IMR-90 (cell line): ENCODE results near the gene TFAP2C.

Experiments
- BHLHE40 ChIP-seq: fragments of 150-350 bp; IDR thresholded peaks from 2 replicates; pipeline ENCODE4 v1.6.1; 2016; ENCODE audit warnings: mild to moderate bottlenecking, low read depth, low read length
- CEBPB ChIP-seq: IDR thresholded peaks from 2 replicates; pipeline ENCODE4 v1.6.1; 2012; ENCODE audit warnings: low read depth, low read length, improper control_type of control experiment
- FOS ChIP-seq: fragments of 150-350 bp; IDR thresholded peaks from 2 replicates; pipeline ENCODE4 v1.6.1; 2016; ENCODE audit warnings: low read depth, low read length
- POLR2A ChIP-seq: IDR thresholded peaks from 2 replicates; pipeline ENCODE4 v1.6.1; 2012; ENCODE audit warnings: mild to moderate bottlenecking, low read depth, low read length
- RAD21 ChIP-seq: IDR thresholded peaks from 2 replicates; pipeline ENCODE4 v1.6.1; 2012; ENCODE audit warnings: low read length, improper control_type of control experiment
- TF ChIP-seq, protein P1 (sequence below): conservative IDR thresholded peaks from 2 replicates; pipeline ENCODE4 v1.5.1; 2012; ENCODE audit warnings: mild to moderate bottlenecking, low read depth, low read length, improper control_type of control experiment
- TF ChIP-seq, protein P2 (sequence below): fragments of 150-350 bp; IDR thresholded peaks from 2 replicates; pipeline ENCODE4 v1.6.1; 2016; ENCODE audit warnings: low read depth, mild to moderate bottlenecking, low read length, moderate library complexity, borderline replicate concordance
- TF ChIP-seq, protein P3 (sequence below): fragments of 150-350 bp; IDR thresholded peaks from 2 replicates; pipeline ENCODE4 v1.6.1; 2017; ENCODE audit warnings: mild to moderate bottlenecking, antibody characterized with exemption, low read length, low read depth

DNA sequence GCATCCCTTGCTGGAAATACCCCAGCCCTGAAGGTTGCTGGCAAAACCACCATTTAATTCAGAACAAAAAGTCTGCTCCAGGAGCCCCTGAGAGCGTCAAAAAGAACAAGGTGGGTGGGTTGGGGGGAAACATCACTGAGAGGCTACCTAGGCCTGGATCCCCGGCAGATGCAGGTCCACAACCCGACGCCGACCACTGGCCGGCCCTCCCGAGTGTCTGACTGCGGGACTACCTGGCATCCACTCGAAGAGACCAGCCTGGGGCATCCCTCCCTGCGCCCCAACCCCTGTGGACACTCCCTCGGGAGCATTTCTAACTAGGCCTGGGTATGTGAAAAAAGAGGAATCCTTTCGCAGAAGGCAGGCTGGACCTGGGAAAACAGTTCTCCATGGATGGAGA is 48.9 kb upstream of the TFAP2C start:
- TF ChIP-seq POLR2A (no peak), CEBPB (no peak), BHLHE40 (no peak), FOS (no peak), RAD21 (no peak)
- TF ChIP-seq, protein P1, sequence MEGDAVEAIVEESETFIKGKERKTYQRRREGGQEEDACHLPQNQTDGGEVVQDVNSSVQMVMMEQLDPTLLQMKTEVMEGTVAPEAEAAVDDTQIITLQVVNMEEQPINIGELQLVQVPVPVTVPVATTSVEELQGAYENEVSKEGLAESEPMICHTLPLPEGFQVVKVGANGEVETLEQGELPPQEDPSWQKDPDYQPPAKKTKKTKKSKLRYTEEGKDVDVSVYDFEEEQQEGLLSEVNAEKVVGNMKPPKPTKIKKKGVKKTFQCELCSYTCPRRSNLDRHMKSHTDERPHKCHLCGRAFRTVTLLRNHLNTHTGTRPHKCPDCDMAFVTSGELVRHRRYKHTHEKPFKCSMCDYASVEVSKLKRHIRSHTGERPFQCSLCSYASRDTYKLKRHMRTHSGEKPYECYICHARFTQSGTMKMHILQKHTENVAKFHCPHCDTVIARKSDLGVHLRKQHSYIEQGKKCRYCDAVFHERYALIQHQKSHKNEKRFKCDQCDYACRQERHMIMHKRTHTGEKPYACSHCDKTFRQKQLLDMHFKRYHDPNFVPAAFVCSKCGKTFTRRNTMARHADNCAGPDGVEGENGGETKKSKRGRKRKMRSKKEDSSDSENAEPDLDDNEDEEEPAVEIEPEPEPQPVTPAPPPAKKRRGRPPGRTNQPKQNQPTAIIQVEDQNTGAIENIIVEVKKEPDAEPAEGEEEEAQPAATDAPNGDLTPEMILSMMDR, result no peak
- TF ChIP-seq, protein P2, sequence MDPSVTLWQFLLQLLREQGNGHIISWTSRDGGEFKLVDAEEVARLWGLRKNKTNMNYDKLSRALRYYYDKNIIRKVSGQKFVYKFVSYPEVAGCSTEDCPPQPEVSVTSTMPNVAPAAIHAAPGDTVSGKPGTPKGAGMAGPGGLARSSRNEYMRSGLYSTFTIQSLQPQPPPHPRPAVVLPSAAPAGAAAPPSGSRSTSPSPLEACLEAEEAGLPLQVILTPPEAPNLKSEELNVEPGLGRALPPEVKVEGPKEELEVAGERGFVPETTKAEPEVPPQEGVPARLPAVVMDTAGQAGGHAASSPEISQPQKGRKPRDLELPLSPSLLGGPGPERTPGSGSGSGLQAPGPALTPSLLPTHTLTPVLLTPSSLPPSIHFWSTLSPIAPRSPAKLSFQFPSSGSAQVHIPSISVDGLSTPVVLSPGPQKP, result no peak
- TF ChIP-seq, protein P3, sequence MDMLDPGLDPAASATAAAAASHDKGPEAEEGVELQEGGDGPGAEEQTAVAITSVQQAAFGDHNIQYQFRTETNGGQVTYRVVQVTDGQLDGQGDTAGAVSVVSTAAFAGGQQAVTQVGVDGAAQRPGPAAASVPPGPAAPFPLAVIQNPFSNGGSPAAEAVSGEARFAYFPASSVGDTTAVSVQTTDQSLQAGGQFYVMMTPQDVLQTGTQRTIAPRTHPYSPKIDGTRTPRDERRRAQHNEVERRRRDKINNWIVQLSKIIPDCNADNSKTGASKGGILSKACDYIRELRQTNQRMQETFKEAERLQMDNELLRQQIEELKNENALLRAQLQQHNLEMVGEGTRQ, result no peak
